HG03135 (cell line): ENCODE results near the gene KDM8.
A peak's percentile ranks its signal among the peaks of the same experiment; 100 is the strongest.
"Not testable (repeated sequence)": the region's sequence is repeated elsewhere in the genome, so short reads cannot be mapped to it uniquely, and the experiment has no call there.

Source experiments
- ATAC-seq: cut with Tn5 transposase; IDR thresholded peaks from one replicate; pipeline ENCODE4 v1.9.1; 2021; ENCODE audit warnings: mild to moderate bottlenecking, moderate library complexity; ENCODE audit not compliant: unreplicated experiment

The KDM8 gene

DNA sequence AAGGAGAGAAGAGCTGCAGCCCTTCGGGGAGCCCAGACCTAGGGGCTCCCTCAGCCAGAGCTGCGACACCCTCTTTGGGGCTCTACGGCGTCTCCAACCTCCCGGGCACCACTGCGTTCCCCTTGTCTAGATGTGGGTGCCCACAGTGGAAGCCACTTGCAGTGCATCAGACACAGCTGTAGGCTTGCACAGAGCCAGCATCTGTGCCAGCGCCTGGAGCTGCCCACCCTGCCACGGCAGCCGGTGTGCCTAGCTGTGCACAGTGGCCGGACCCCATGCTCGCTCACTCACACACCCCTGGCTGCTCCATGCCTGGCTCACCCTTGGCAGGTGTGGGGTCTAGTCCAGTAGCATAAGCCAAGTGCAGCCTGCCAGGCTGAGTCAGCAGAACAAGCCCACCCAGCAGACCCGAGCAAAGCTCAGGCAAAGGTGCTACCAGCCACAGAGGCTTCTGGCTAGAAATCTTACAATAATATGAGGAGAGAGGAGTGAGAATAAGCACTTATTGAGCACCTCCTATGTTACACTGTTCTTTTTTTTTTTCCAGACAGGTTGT lies 12.9 kb upstream of the KDM8 start:
- ATAC-seq = no peak

DNA sequence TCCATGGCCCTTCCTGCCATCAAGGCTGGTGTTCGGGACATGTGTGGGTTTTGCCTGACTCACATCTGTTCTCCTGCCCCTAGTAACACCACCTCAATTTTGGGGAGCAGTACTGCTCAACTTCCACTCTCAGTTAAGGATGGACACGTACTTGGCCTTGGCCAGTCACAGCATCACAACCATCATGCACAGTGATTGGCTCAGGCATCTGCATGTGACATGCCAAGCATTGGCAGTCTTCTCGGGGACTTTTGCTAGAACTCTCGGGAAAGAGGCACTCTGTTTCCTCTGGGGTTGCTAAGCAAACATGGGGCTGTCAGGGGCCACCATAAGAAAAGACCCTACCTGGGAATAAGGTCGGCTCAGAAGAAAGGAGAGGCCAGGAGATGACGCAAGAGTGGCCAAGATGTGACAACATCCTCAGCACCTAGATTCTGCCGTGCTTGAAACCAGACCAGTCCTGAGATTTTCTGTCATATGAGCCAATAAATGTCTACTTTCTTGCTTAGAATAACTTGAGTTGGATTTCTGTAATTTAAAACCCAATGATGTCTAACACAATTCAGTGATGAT lies 11.9 kb upstream of the KDM8 start:
- ATAC-seq = no peak

DNA sequence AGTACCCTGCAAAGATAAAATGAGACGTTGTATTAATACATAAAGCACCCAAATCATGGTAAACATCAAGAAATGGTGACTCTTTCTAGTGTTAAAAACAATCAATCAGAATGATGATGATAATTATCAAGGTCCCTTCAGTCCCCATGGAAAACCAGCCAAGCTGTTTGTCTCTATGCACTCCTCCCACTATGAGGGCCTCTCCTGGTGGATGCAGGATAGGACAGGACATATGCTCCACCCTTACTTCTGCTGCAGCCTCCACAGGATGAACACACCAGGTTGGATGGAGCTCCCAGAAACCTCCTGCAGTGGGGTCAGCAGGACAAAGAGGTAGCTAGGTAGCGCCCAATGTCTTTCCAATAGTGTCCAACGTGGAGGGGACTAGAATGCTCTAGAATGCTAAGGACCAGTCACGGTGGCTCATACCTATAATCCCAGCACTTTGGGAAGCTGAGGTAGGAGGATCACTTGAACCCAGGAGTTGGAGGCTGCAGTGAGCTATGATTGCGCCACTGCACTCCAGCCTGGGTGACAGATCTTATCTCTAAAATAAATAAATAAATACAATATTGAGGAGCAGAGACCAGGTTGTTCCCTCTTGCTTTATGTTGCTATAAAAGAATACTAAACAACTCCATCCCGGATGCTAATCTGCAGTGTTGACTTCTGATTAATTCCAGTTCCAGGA lies 9.9 kb upstream of the KDM8 start:
- no peak for ATAC-seq

DNA sequence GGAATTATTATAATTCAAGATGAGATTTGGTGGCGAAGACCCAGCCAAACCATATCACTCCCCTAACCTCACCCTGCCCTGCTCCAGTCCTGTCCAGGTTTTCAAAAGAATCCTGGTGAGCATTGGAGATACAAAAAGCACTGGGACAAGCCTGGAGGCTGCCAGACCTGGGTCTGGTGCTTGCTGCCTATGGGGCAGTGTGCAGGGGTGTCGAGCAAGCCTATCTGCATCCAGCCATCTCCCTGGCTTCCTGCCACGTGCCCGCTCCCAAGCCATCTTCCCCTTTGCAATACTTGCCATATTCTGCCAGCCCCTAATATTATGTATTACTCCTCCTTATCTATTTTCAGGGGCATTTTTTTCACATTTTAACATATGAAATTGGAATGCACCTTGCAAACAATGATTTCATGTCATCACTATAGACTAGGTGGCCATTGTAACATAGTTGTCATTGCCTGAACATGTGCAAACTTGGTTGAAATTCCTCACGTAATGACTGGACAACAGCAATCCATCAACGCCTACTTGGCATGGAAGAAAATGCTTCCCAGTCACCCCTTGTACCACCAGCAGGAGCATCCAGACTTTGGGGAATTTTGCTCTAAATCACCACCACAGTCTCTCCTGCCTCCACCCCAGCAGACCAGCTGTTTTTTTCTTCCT lies 8.1 kb upstream of the KDM8 start:
- ATAC-seq = no peak

DNA sequence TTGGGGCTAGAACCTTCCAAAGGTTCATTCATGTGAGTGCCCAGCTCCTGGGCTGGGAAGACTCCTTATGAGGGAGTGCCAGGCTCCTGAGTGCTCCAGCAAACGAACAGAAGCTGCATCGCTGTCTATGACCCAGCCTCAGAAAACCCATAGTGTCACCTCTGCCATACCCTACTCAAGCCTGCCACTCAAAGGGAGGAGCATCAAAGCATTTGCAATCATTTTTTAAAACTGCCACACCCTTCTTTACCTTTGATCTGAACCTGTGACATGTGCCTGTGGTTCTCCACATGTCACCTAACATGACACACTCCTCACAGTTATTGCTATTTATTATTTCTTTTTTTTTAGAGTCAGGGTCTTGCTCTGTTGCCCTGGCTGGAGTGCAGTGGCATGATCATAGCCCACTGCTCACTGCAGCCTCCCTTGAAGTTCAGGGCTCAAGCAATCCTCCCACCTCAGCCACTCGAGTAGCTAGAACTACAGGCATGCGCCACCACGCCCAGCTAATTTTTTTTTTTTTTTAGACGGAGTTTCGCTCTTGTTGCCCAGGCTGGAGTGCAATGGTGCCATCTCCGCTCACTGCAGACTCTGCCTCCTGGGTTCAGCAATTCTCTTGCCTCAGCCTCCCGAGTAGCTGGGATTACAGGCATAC lies 7.3 kb upstream of the KDM8 start:
- no peak for ATAC-seq

DNA sequence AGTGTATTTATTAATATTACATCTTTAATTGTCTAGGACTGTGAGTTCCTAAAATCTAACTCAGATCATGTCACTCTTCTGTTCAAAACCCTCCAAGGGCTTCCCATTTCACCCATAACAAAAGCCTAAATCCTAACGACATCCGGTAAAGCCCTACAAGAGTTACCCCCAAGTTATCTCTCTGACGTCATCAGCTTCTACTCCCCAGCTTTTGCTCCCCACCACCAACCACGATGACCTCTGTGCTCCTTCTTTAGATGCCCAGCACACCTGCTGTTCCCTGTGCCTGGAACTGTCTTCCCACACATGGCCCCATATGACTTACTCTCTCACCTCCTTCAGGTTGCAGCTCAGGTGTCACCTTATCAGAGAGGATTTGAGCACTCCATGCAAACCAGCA lies 6.3 kb upstream of the KDM8 start:
- no peak for ATAC-seq

DNA sequence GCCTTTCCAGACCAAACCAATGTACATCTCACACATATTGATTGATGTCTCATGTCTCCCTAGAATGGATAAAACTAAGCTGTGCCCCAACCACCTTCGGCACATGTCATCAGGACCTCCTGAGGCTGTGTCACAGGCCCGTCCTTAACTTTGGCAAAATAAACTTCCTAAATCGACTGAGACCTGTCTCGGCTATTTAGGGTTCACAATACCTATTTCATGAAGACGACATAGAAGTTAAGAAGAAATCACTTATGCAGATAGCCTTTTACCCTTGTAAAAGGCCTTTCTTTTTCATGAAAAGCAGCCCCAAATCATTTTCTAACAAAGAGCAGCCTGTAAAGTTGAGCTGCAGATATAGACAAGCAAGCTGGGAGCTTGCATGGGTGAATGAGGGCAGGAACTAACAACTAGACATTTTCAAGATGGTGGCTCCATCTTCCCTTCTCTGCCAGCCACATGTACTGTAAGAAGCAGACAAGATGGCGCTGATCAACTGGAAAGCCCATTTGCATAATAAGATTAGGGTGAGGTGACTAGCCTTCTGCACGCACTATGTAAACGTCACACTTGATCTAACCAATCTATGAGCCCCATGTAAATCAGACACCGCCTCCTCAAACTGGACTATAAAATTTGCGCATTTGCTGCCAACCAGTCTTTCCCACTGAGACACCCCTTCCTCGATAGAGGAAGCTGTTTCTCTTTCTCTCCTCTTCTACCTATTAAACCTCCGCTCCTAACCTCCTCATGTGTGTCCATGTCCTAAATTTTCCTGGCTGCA lies 4.7 kb upstream of the KDM8 start:
- ATAC-seq = no peak

DNA sequence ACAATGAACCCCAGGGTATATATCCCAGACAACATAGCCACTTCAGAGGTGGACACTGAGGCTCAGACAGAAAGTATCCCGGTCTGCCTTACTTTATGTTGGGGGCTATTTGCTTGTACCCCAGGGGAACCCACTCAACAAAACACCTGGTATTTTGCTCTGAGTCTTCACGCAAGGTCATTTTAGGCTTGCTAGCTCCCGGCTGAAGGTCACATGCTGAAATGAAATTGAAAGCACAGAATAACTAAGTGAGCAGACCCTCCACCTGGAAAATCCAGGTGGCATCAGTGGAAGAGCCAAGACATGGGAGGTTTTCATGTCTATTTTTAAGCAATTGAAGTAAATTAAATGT lies 4.1 kb upstream of the KDM8 start:
- no peak for ATAC-seq

DNA sequence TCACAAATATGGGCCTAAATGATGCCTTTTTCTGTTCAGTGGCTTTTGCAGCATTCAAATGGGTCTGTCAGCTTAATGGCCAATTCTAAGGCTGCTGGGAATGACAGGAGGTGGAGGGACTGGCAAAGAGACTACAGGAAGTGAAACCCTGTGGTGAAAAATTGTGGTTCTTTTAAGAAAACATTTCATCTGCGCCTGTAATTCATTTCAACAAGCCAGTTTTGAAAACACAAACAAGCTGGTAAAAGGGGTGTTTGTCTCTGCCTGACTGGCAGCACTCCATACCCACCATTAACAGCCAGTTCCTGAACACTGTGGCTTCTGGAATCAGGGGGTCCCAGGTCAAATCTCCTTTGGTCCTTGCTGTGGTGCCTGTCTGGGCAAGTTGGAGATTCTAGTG lies 3.6 kb upstream of the KDM8 start:
- no peak for ATAC-seq

DNA sequence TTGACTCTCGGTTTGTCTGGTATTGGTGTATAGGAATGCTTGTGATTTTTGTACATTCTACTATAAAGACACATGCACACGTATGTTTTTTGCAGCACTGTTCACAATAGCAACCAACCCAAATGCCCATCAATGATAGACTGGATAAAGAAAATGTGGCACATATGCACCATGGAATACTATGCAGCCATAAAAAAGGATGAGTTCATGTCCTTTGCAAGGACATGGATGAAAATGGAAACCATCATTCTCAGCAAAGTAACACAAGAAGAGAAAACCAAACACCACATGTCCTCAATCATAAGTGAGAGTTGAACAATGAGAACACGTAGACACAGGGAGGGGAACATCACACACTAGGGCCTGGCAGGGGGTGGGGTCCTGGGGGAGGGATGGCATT lies 2.4 kb upstream of the KDM8 start:
- not testable (repeated sequence) for ATAC-seq

DNA sequence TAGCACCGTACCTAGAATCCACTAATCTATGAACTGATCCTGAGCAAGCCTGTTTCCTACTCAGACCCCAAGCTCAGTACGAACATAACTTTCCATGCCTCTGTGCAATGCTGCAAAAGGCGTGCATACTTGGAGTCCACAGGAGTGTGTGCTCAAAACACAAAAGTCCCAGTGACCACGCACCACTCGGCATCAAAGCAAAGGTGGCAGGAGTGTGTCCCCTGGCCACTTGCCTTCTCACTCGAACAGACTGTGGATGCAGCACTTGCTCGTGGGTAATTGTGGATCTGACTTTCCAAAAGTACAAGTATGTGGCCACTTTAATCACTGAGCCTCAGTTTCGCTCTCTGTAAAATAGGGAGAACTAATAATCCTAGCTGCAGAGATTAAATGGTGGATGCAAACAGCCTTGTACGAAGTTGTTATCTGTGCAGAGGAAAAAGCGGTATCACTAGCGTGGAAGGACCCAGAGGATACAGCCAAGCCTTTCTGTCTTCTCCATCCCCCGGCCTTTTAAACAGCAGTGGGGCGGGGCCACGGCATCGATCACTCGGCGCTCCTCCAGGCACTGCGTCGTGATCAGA lies 311 bp upstream of the KDM8 start:
- peak; percentile 65 for ATAC-seq

DNA sequence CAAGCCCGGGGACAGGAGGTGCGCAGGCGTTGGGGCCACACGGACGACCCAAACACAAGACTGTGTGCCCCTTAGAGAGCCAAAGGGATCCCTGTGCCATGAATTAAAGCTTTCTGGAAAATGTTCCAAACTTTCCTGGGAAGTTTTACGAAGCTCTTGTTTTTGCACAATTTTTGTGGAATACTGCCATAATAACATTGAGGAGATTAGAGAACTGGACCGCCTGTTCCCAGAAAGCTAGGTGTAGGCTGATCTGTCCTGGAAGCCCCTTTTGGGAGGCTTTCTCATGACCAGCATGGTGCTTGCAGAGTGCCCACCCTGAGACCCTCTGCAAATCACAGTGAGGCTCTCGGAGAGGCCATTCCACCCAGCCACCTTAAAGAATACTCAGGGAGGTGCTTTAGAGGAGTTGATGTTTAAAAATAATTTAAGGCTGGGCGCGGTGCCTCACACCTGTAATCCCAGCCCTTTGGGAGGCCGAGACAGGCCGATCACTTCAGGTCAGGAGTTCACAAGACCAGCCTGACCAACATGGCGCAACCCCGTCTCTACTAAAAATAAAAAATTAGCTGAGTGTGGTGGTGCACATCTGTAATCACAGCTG lies 1.1 kb downstream of the KDM8 start:
- ATAC-seq = no peak

DNA sequence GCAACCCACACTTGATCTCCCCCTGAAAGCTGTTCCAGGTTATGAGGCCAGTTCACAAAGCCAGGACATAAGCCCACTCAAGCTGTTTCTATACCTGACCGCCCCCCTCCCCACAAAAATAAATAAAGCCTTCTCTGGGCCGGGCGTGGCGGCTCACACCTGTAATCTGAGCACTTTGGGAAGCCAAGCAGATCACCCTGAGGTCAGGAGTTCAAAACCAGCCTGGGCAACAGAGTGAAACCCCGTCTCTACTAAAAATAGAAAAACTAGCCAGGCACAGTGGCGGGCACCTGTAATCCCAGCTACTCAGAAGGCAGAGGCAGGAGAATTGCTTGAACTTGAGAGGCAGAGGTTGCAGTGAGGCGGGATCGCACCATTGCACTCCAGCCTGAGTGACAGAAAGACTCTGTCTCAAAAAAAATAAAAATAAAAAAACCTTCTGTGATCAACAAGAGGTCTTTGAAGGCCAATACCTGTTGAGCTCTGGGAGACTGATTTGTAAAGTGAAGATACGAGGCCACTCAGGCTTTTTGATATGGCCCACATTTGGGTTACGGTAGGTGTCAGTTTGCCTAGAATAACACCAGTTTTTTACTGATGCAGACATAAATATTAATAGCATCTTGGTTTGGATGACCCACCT lies 2.2 kb downstream of the KDM8 start:
- no peak for ATAC-seq

DNA sequence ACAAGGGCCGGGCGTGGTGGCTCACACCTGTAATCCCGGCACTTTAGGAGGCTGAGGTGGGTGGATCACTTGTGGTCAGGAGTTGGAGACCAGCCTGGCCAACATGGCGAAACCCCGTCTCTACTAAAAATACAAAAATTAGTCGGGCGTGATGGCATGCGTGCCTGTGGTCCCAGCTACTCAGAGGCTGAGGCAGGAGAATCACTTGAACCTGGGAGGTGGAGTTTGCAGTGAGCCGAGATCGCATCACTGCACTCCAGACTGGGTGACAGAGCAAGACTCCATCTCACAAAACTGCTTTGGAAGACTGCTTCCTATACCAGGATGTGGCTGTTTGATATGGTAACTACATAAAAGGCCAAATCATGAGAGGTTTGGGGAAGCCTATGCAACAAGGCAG lies 3.8 kb downstream of the KDM8 start:
- not testable (repeated sequence) for ATAC-seq

DNA sequence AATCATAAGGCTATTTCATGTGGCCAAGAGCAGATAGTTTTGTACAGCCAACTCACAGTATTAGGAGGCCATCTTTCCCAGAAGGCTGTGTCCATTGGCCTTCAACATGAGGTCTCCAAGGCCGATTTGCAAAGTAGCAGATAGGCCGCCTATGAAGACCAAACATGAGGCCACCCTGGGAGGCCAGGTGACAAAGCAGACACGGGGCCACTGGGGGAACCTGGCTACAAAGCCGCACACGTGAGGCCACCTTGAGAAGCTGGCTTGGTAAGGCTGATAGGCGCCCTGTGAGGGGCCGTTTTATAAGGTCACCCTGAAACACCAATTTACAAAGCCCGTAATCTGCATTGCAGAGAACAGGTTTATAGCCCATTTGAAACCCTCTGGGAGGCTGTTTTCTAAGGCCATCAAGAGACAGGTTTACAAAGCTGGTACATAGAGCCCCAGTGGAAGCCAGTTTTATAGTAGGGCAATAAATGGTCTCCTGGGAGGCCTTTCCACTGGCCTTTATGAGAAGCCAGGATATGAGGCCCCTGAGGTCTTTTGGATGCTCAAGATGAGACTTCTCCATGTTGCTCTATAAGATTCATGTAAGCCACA lies 4.9 kb downstream of the KDM8 start:
- no peak for ATAC-seq

DNA sequence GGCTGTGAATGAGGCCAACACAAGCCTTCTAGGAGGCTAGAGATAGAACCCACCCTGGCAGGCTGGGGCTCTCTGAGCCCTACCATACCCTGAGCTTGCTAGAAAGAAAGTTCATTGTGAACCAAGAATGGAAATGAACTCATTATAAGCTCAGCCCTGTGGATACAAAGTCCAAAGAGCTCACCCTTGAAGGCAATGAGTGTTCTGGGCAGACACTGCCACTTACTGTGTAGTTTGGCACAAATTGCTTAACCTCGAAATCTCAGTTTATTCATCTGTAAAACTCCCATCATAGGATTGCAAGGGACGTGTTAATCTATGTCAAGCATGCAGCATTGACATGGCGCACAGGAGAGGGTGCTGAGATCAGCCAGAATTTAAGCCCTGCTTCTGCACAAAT lies 5.5 kb downstream of the KDM8 start:
- ATAC-seq = no peak

DNA sequence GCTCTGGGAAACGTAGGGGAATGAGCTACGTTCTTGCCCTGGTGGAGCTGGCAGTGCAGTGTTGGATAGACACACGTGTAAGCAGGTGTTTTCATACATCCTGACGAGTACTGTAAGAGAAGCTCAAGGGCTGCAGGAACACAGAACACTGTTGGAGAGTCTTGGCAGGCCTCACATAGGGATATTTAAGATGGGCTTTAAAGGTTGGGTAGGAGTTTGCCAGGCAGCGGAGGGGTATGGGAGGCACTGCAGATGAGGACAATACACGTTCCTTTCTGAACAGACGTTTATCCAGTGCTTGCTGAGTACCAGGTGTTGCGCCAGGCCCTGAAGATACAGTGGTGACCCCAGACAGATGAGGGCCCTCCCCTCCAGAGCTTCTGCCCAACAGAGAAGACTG lies 6.3 kb downstream of the KDM8 start:
- ATAC-seq = no peak

DNA sequence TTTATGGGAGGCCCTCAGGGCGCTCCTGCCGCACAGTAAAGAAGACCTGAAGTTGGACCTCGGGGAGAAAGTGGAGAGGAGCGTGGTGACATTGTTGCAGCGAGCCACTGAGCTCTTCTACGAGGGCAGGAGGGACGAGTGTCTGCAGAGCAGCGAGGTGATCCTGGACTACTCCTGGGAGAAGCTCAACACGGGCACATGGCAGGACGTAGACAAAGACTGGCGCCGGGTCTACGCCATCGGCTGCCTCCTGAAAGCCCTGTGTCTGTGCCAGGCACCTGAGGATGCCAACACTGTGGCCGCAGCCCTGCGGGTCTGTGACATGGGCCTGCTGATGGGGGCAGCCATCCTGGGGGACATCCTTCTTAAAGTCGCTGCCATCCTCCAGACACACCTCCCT lies 6.8 kb downstream of the KDM8 start:
- no peak for ATAC-seq

DNA sequence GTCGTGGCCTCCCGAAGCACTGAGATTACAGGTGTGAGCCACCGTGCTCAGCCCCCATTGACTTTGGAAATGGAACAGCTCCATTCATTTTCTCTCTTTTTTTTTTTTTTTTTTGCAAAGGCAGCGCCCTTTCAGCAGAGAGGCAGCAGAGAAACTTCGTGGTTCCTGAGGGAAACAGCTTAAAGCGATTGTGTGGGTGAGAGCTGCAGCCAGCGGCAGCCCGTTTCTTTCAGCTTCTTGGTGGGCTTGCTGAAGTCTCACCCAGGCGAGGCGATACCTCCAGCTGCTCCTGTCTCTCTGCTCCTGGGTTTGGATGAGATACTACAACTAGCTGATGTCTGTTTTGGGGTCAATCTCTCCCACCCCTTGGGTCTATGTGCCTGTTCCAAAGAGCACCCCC lies 7.7 kb downstream of the KDM8 start:
- ATAC-seq = no peak
